Fibroblast of the aortic adventitia (primary cell): ENCODE data around the gene ZSCAN10. TPM values are rescaled to one million over a fixed set of nuclear protein-coding genes. Genes with fewer than 3 reads are reported as not detected.

ENCODE experiments used
- DNase-seq: peaks from one replicate; pipeline ENCODE4 v3.0.0-alpha.2; 2010; ENCODE audit warnings: low read depth
- H3K4me3 ChIP-seq: 2 replicates; pipeline ENCODE4 v1.5.1; 2011; ENCODE audit warnings: low read depth, mild to moderate bottlenecking, control low read depth, low read length, moderate library complexity
- CTCF ChIP-seq: IDR thresholded peaks from 2 replicates; pipeline ENCODE4 v1.5.1; 2011; ENCODE audit warnings: mild to moderate bottlenecking, low read length, control low read depth, inconsistent platforms; ENCODE audit not compliant: insufficient read depth
- total RNA-seq: library from RNA; depleted of rRNA; stranded (reverse); fragments of >200 nt; gene quantifications from 2 replicates; pipeline ENCODE4 v1.2.3, GENCODE V29; 2012; ENCODE audit warnings: low replicate concordance

ZSCAN10 gene
- total RNA-seq, 1 donor, result not detected

- no peak for TF ChIP-seq CTCF
- no peak overlapping the region for H3K4me3 ChIP-seq
- no peak for DNase-seq
These were observed 22.9 kb upstream of the ZSCAN10 start for GRCh38 chr16:3121851-3122467.

- DNase-seq, result no peak
- TF ChIP-seq CTCF, result no peak
- no peak overlapping the region for H3K4me3 ChIP-seq
These were observed 21.3 kb upstream of the ZSCAN10 start for GRCh38 chr16:3120435-3120834.

GRCh38 chr16:3119701-3120408, 20.8 kb upstream of the ZSCAN10 start:
- no peak for DNase-seq
- no peak overlapping the region for H3K4me3 ChIP-seq
- TF ChIP-seq CTCF, result no peak

GRCh38 chr16:3119286-3119685, 20.2 kb upstream of the ZSCAN10 start:
- TF ChIP-seq CTCF, result no peak
- DNase-seq, result no peak

GRCh38 chr16:3118846-3119245, 19.8 kb upstream of the ZSCAN10 start:
- H3K4me3 ChIP-seq, result no peak overlapping the region
- TF ChIP-seq CTCF, result no peak
- no peak for DNase-seq

More at GRCh38 chr16:3119286-3119685, 20.2 kb upstream of the ZSCAN10 start:
- no peak overlapping the region for H3K4me3 ChIP-seq

GRCh38 chr16:3118204-3118790, 19.2 kb upstream of the ZSCAN10 start:
- no peak overlapping the region for H3K4me3 ChIP-seq
- TF ChIP-seq CTCF, result no peak
- no peak for DNase-seq
